GM12801 (cell line): Measurements from ENCODE around the gene STH.

ENCODE experiments used
- TF ChIP-seq, protein P1 (sequence below): IDR thresholded peaks from one replicate; pipeline ENCODE4 v1.5.1; 2011; ENCODE audit warnings: control low read depth; ENCODE audit not compliant: insufficient read length; ENCODE audit errors: extremely low read depth

The STH gene

DNA sequence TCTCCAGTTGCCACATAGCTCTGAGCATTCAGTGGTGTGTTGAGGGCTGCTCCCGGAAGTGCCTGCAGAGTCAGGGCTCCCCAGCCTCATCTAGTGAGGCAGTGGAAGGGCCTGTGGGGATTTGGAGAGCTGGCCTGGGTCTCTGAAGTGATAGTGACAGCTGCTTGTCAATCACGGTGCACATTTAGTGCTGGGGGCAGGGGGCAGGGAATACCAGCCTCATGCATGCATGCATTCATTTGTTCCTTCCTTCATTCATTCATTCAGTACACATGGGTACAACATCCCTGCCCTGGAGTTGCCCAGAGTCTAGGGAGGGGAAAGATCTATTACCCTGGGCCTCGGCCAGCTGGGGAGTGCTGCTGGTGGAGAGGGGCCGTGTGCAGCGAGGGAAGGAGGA, 11.3 kb upstream of the STH start:
- TF ChIP-seq, protein P1, sequence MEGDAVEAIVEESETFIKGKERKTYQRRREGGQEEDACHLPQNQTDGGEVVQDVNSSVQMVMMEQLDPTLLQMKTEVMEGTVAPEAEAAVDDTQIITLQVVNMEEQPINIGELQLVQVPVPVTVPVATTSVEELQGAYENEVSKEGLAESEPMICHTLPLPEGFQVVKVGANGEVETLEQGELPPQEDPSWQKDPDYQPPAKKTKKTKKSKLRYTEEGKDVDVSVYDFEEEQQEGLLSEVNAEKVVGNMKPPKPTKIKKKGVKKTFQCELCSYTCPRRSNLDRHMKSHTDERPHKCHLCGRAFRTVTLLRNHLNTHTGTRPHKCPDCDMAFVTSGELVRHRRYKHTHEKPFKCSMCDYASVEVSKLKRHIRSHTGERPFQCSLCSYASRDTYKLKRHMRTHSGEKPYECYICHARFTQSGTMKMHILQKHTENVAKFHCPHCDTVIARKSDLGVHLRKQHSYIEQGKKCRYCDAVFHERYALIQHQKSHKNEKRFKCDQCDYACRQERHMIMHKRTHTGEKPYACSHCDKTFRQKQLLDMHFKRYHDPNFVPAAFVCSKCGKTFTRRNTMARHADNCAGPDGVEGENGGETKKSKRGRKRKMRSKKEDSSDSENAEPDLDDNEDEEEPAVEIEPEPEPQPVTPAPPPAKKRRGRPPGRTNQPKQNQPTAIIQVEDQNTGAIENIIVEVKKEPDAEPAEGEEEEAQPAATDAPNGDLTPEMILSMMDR: no peak

DNA sequence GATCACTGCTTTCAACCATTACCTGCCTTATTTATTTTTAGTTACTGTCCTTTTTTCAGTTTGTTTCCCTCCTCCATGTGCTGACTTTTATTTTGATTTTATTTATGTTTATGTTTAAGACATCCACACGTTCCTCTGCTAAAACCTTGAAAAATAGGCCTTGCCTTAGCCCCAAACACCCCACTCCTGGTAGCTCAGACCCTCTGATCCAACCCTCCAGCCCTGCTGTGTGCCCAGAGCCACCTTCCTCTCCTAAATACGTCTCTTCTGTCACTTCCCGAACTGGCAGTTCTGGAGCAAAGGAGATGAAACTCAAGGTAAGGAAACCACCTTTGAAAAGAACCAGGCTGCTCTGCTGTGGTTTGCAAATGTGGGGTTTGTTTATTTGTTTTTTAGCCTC, 9.3 kb upstream of the STH start:
- TF ChIP-seq, protein P1: no peak

DNA sequence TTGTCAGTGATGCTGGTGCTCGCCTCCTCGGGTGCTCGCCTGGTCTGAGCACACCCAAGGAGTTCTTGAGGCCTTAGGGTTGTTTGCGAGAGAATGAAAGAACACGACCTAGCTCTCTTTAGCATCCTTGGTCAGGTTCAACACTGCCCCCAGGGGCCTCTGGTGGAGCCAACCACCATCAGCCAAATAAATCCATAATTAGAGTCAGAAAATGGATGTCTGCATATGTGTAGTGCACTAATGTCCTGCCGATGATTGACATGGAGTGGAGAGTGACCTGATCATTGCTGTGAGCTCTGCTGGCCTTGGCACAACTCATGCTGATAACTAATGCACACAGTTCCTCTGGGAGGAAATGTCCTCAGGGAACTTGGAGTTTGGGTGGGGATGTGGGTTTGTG, 8.2 kb upstream of the STH start:
- TF ChIP-seq, protein P1: no peak

DNA sequence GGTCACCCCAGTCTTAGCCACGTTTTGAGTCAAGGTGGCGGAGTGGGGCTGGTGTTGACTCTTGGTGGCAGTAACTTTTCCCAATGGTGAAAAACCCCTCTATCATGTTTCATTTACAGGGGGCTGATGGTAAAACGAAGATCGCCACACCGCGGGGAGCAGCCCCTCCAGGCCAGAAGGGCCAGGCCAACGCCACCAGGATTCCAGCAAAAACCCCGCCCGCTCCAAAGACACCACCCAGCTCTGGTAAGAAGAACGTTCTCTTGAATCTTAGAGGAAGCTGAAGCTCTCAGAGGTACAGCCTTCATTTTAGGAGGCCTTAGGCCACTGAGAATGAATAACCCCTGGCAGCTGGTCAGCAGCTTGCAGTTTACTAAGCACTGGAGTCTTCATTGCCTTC, 7.7 kb upstream of the STH start:
- TF ChIP-seq, protein P1: no peak

DNA sequence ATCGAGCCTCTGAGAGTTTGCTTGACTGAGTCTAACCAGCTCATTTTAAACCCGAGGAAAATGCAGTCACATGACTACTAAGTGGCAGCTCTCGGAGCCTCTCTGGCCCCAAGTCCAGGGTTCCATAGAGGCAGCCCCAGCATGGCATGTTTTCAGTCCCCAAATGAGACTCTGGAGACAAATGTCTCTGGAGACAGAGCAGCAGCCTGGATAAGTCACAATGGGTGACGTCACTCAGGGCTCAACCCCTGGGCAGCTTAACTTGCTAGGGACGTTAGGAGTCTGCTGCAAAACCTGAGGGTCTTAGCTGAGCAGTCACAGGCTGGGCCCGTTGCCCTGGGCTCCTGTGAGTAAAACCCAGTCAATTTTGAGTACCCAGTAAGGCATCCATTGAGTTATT, 6.9 kb upstream of the STH start:
- TF ChIP-seq, protein P1: no peak

DNA sequence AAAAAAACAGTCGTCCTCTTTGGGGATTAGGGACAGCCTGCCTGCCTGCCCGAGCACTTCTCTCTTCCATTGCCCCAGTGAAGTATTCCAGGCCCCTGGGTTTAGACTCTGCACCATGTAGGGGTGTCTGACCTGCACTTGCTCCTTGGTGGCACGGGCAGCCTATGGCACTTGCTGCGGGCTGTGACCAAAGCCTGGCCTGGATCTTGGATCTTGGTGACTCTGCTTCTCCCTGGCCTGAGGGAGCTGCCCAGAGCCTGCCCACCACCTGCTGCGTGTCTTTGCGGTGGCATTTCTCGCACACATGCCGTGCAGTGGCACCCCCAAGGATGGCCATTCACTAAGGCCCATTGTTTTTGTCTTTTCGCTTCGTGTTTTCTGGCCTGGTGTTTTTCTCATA, 6.1 kb upstream of the STH start:
- TF ChIP-seq, protein P1: no peak

DNA sequence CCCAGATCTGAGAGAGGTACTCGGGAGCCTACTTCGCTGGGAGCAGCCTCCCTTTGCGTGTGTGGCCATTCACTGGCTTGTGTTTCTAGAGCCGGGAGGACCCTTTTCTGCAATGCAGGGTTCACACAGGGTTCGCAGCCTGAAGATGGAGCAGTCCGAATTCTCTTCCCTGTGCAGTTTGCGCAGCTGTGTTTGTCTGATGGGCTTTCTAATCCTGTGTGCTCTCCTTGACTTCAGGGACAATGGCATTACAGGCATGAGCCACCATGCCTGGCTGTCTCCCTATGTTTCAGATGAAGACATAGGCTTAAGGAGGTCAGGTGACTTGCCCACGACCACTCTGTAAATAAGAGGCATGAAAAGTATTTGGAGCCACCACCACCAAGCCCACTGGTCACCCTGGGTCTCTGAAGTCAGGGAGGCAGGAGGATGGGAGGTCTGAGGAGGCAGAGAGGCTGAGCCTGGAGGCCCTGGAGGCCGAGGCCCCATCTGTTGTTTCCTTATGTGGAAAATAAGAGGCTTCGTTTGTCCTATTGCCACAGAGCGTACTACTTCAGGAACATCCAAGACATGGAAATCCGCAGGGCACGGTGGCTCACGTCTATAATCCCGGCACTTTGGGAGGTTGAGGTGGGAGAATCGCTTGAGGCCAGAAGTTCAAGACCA, 5.0 kb upstream of the STH start:
- TF ChIP-seq, protein P1: no peak
